HEK293T (cell line): ENCODE measurements around the gene GAB2.

ENCODE experiments used
- CTCF ChIA-PET: fragments of 350-600 bp; formaldehyde crosslinking; extraction: SDS; loops from one replicate; lab custom pipeline; 2021; ENCODE audit warnings: antibody characterized with exemption, inconsistent platforms; lab: Yijun Ruan, JAX
- POLR2A ChIA-PET: fragments of 350-600 bp; formaldehyde crosslinking; extraction: SDS; loops from one replicate; lab custom pipeline; 2020; ENCODE audit warnings: antibody characterized with exemption, inconsistent platforms; lab: Yijun Ruan, JAX
- DNase-seq: peaks from one replicate; pipeline ENCODE4 v3.0.0; 2012; ENCODE audit warnings: mixed read lengths; ENCODE audit errors: extremely low spot score
- ARNT ChIP-seq: fragments of 450-650 bp; IDR thresholded peaks from 2 replicates; pipeline ENCODE4 v1.6.1; 2017; ENCODE audit warnings: mild to moderate bottlenecking
- BHLHE40 ChIP-seq: fragments of 450-650 bp; IDR thresholded peaks from 2 replicates; pipeline ENCODE4 v1.6.1; 2016; ENCODE audit warnings: mild to moderate bottlenecking, moderate library complexity, borderline replicate concordance
- CTBP1 ChIP-seq: fragments of 450-650 bp; IDR thresholded peaks from 2 replicates; pipeline ENCODE4 v1.6.1; 2016; ENCODE audit warnings: borderline replicate concordance
- ELF4 ChIP-seq: fragments of 450-650 bp; IDR thresholded peaks from 2 replicates; pipeline ENCODE4 v1.6.1; 2017; ENCODE audit warnings: antibody characterized with exemption
- FOXA1 ChIP-seq: fragments of 450-650 bp; IDR thresholded peaks from 2 replicates; pipeline ENCODE4 v1.6.1; 2016; ENCODE audit warnings: mild to moderate bottlenecking
- FOXK2 ChIP-seq: fragments of 450-650 bp; IDR thresholded peaks from 2 replicates; pipeline ENCODE4 v1.6.1; 2016; ENCODE audit warnings: mild to moderate bottlenecking
- FOXM1 ChIP-seq: fragments of 450-650 bp; IDR thresholded peaks from 2 replicates; pipeline ENCODE4 v1.6.1; 2017; ENCODE audit warnings: mild to moderate bottlenecking, borderline replicate concordance
- HDGF ChIP-seq: fragments of 450-650 bp; IDR thresholded peaks from 2 replicates; pipeline ENCODE4 v1.6.1; 2017; ENCODE audit warnings: antibody characterized with exemption, borderline replicate concordance
- L3MBTL2 ChIP-seq: fragments of 450-650 bp; conservative IDR thresholded peaks from 2 replicates; pipeline ENCODE4 v1.6.1; 2016; ENCODE audit warnings: mild to moderate bottlenecking
- LEF1 ChIP-seq: fragments of 450-650 bp; IDR thresholded peaks from 2 replicates; pipeline ENCODE4 v1.6.1; 2017; ENCODE audit warnings: mild to moderate bottlenecking, borderline replicate concordance
- NFRKB ChIP-seq: fragments of 450-650 bp; IDR thresholded peaks from 2 replicates; pipeline ENCODE4 v1.6.1; 2016; ENCODE audit warnings: mild to moderate bottlenecking, moderate library complexity
- SP1 ChIP-seq: fragments of 450-650 bp; IDR thresholded peaks from 2 replicates; pipeline ENCODE4 v1.6.1; 2017
- SUZ12 ChIP-seq: fragments of 450-650 bp; IDR thresholded peaks from 2 replicates; pipeline ENCODE4 v1.6.1; 2016; ENCODE audit warnings: mild to moderate bottlenecking
- TARDBP ChIP-seq: fragments of 450-650 bp; IDR thresholded peaks from 2 replicates; pipeline ENCODE4 v1.6.1; 2016
- ZNF384 ChIP-seq: fragments of 450-650 bp; IDR thresholded peaks from 2 replicates; pipeline ENCODE4 v1.6.1; 2016
- TF ChIP-seq, protein P1 (sequence below): fragments of 450-650 bp; IDR thresholded peaks from 2 replicates; pipeline ENCODE4 v1.6.1; 2016

Gene GAB2

DNA sequence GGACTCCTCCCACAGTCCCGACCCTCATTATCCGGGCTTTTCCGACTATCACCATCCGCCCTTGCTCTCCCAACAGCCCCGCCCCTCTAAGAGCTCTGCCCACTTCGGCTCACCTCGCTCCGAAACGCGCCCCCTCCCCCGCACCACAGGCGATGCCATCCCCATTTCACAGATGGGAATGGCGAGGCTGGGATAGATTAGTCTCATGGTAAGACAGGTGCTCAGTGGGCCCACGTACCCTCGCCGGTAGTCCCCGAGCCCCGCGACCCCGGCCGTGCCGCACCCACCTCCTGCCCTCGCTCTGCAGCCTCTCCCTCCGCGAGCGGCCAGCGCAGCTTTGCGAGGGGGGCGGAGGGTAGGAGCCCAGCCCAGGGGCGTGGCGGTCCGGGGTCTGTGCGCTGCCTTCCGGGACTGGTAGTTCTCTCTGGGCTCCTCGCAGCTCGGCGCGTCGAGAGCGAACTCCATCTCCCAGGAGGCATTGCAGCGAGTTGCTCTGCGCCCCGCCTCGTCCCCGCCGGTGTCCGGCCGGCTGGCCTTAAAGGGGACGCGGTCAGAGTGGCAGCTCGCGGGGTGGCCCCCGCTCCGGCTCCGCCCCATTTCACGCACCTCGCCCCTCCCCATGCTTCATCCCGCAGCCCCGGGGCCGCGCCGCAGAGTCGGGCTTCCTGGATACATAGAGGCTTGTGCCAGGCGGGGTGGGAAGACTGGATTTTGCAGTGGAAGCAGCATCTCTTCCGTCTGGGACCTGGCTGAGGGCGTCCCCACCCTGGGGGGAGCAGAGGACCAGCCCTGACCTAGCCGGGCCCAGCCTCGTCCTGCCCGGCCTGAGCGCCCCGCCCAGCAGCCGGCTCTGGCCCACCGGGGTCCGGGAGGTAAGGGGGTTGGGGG lies 229.1 kb downstream of the GAB2 start, which contains the start of the genes KCTD21 and USP35:
TSS of gene KCTD21 (minus strand) at position 341 of the 888 bp plus-strand sequence. CDS start 14,072 bp downstream, outside the sequence.
TSS of gene USP35 (plus strand) at position 634 of the 888 bp plus-strand sequence. CDS start 7,327 bp downstream, outside the sequence.
- TF ChIP-seq L3MBTL2: 0 out of 2 replicates have a peak, but pooled peaks have one; percentile 29
- TF ChIP-seq SP1: no peak
- peak; percentile 68; the same call in 1 of the 2 replicates for TF ChIP-seq SUZ12
- TF ChIP-seq, protein P1, sequence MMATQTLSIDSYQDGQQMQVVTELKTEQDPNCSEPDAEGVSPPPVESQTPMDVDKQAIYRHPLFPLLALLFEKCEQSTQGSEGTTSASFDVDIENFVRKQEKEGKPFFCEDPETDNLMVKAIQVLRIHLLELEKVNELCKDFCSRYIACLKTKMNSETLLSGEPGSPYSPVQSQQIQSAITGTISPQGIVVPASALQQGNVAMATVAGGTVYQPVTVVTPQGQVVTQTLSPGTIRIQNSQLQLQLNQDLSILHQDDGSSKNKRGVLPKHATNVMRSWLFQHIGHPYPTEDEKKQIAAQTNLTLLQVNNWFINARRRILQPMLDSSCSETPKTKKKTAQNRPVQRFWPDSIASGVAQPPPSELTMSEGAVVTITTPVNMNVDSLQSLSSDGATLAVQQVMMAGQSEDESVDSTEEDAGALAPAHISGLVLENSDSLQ: peak; percentile 78
- peak; percentile 45; the same call in 1 of the 2 replicates for TF ChIP-seq FOXM1
- TF ChIP-seq NFRKB: no peak
- TF ChIP-seq ZNF384: no peak
- peak; percentile 98 for DNase-seq
- ChIA-PET CTCF (no interaction called here), POLR2A (interaction anchor here (0.6 to 2.3 kb wide), 8 partner anchors 12 to 387 kb away, joined by 3 to 23 read pairs (median 3); partner anchors contain the start of genes ALG8, GAB2 and NDUFC2)

DNA sequence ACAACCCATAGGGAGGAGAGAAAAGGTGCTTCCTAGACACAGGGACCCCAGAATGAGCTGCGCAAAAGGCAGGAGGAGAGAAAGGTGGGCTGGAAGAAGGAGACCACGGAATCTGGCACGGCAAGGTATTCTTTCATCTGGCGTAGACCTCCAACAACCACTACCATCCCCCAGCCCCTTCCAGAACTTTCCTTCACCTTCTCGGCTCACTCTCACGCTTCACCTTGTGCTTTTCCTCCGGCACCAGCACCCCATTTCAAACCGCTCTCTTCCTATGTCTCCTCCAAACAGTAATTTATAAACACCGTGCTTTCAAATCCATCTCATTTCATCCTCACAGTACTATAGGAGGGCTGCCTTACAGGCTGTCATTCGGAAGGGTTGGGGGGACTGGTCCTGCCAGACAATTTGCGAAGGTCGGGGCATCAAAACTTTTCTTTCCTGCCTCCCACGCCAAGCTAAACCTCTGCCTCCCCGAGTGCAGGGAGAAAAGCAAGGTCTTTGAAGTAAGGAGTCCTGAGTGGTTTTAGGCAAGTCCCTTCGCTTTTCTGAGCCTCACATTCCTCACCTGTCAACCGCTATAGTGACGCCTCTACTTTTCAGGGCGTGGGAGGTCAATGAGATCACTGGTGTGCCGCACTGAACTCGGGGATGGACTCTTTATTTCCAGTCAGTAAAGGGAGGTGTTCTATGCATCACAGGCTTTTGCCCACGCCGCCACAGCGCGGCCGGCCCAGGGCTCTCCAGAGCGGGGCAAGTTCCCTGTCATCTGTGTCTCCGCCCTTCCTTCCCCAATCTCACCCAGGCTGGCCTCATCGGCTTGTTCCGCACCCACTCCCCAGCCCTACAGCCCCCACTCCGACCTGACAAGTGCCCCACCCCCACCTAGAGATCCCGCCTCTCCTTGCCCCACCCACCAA lies 230.0 kb downstream of the GAB2 start:
- DNase-seq: no peak
- TF ChIP-seq ARNT (no peak), TARDBP (no peak), NFRKB (no peak), FOXM1 (no peak), LEF1 (no peak), ZNF384 (no peak), BHLHE40 (no peak), ELF4 (no peak), L3MBTL2 (no peak), HDGF (no peak), SUZ12 (no peak), FOXA1 (no peak), FOXK2 (no peak), SP1 (no peak)
- TF ChIP-seq, protein P1: no peak
- ChIA-PET CTCF (no interaction called here), POLR2A (interaction anchor here (0.6 to 2.3 kb wide), 7 partner anchors 13 to 388 kb away, joined by 3 to 23 read pairs (median 3); partner anchors contain the start of genes ALG8, GAB2 and NDUFC2)

DNA sequence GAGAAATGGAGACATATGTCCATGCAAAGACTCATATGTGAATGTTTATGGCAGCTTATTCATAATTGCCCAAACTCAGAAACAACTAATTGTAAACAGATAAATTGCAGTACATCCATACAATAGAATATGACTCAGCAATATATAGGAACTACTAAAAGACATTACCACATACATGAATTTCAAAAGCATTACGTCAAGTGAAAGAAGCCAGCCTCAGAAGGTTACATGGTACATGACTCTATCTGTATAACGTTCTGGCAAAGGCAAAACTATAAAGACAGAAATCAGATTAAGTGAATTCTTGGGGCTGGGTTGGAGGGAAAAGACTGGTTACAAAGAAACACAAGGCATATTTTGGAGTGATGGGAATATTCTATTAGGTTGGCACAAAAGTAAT lies 236.4 kb downstream of the GAB2 start:
- POLR2A ChIA-PET: no interaction called here
- CTCF ChIA-PET: no interaction called here
- TF ChIP-seq L3MBTL2 (no peak), HDGF (no peak)
- no peak for DNase-seq

DNA sequence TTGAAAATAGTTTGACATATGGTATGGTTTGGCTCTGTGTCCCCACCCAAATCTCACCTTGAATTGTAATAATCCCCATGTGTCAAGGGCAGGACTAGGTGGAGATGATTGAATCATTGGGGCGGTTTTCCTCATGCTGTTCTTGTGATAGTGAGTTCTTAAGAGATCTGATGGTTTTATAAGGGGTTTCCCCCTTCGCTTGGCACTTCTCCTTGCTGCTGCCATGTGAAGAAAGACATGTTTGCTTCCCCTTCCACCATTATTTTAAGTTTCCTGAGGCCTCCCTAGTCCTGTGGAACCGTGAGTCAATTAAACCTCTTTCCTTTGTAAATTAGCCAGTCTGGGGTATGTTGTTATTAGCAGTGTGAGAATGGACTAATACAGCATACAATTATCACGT lies 236.9 kb downstream of the GAB2 start:
- no peak for TF ChIP-seq ELF4
- TF ChIP-seq SUZ12: no peak
- no peak for DNase-seq
- CTCF ChIA-PET: no interaction called here
- POLR2A ChIA-PET: no interaction called here

DNA sequence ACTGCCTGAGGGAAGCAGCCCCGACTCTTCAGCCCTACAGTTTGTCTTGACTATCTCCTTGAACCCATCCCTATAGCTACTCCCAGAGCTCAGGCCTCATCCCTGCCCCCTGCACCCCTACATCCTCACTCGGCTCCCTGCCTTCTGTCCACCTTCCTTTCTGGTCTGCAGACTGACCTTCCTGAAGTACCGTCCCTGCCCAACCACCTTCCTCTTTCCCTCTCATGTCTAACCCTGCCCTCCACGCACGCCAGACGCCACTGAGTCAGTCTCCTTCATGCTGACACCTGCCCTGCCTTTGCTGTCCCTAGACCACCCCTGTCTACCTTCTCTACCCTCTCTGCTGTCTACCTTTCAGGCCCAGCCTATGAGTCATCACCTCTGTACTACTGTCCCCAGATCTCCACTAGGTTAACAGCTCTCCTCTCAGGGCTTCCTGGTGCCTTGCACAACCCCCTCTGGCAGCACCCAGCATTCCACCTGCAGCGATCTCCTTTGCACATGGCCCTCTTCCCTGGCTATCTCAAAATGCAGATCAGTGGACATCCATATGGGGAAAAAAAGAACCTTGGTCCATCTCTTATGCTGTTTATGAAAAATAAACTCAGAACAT lies 238.1 kb downstream of the GAB2 start:
- CTCF ChIA-PET: interaction anchor here (0.7 kb wide), 1 partner anchor 91 kb away, joined by 3 read pairs; no protein-coding TSS in a partner anchor
- DNase-seq: no peak
- POLR2A ChIA-PET: no interaction called here
- no peak for TF ChIP-seq CTBP1
- TF ChIP-seq SP1: no peak
- no peak for TF ChIP-seq HDGF
- TF ChIP-seq, protein P1: no peak
- TF ChIP-seq FOXM1: no peak
- no peak for TF ChIP-seq SUZ12
- TF ChIP-seq TARDBP: no peak
- no peak for TF ChIP-seq ARNT
- TF ChIP-seq ZNF384: no peak
- no peak for TF ChIP-seq L3MBTL2
- TF ChIP-seq NFRKB: no peak
- TF ChIP-seq LEF1: no peak
- TF ChIP-seq ELF4: no peak
- no peak for TF ChIP-seq BHLHE40
- TF ChIP-seq FOXK2: no peak
- TF ChIP-seq FOXA1: no peak

DNA sequence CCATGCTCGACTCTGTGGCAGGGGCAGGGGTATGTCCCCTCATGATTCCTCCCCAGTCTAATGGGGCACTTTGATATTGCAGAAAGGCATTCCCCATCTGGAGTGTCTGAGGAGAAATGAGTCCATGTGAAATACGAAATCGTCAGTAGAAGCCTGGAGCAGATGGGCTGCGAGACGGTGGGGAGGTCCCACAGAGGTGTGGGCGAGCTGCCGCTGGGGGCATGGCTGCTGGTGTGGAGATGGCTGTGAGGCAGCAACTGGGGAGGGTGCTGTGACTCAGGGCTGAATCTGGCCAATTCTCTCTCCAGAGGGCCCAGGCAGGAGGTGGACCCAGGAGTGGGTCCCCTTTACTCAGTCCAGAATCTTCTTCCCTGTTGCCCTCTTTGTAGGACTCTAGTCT lies 240.4 kb downstream of the GAB2 start:
- DNase-seq: no peak
- TF ChIP-seq NFRKB (no peak), HDGF (no peak), FOXM1 (no peak), SP1 (no peak), SUZ12 (no peak), LEF1 (no peak)
- CTCF ChIA-PET: no interaction called here
- POLR2A ChIA-PET: no interaction called here
